HK-2 (cell line): Measurements from ENCODE around the gene TENT4A.

Experiments
- DNase-seq: peaks from one replicate; pipeline ENCODE4 v3.0.0-alpha.2; 2018; ENCODE audit not compliant: unreplicated experiment

Gene TENT4A

DNA sequence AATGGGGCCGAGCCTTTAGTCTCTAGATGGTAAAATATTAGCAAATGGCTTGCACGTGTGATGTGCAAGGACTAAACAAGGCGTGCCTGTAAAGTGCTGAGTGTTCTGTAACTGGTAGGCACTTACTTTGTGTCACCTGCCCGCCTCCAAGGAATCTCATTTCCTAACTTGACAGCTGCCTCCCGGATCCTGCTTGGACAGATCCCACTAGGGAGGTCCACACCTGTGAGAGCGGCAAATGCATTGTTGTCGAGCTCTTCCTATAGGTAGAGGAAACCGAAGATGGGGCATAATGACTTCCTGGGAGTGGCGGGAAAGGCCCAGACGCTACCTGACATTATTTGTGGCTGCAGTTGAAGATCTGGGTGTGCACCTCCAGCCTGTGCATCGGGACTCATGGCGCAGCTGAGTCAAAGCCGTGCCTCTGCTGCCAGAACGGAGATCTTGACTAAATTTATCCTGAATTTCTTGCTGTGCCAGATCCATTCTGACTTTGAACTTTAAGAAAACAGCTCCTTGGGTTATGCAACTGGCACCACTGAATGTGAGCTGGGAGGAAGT lies 79.8 kb downstream of the TENT4A start:
- no peak for DNase-seq

GRCh38 chr5:6801236-6801635 lies 88.0 kb downstream of the TENT4A start:
- DNase-seq = no peak

DNA sequence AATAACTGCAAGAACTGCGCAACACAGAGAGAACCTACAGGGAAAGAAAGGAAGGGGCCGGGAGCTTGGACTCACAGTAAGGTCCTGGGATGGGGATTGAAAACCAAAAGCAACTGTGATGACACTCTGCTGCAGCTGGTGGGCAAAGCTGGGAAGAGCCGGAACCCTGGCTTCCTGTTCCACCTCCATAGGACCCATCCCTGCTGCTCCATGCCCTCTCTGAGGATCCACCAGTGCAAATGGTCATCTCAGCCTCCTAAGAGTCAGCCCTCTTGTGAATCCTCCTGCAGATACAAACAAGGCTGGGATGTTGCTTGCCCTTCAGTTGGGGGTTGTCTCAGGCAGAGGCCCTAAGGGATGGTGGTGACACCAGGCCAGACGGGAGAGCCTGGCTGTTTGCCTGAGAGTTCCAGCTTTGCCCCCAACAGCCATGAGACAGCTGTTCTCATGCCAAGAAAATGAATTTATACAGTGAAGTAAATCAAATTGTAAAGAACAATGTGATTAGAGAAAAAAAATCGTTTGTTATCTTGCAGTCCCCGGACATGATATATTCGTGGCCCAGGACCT lies 90.8 kb downstream of the TENT4A start:
- DNase-seq = no peak

GRCh38 chr5:6804766-6805501 lies 91.7 kb downstream of the TENT4A start:
- DNase-seq = no peak

DNA sequence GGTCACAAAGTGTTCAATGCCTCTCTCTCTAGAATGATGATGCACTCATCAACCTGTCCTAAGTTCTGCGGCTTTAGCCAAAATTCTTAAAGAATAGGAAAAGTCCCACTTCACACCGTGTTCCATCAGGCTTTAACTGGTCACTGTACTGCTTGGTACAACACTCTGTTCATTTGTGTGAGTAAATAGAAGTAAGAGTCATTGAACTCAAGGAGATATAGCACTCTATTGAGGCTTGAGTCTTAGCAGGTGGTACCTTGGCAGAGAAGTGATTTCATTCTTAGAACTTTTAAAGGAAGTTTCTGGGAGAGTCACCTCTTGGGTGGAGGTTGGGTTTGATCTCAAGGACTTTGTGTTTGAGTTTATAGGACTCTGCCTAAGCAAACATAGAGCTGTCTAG lies 92.6 kb downstream of the TENT4A start:
- DNase-seq = no peak
